NCI-H345 treated with DMSO at 0.1 percent for 48 hours (cell line): ENCODE data around the gene GALNT14.

Experiments used
- DNase-seq: peaks from one replicate; lab custom pipeline; 2025; ENCODE audit not compliant: unreplicated experiment; lab: John Stamatoyannopoulos, UW

Gene GALNT14

DNA sequence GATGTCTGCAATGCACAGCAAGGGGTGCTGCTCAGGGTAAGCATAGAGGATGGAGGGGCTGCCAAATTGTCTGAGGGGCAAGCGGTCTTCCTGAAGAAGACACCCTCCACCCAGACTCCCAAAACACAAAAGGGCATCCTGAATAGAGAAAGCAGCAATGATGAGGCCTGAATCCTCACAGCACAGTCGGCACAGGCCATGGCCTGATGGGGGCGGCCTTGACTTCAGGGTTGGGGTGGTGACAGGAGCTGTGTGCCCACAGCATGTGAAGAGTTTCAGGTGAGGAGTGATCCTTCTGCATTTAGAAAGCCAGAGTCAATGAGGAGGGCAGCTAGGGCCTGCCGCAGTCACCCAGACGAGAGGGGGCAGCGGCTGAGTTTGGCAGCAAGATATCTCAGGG lies 159.4 kb downstream of the GALNT14 start:
- no peak for DNase-seq

DNA sequence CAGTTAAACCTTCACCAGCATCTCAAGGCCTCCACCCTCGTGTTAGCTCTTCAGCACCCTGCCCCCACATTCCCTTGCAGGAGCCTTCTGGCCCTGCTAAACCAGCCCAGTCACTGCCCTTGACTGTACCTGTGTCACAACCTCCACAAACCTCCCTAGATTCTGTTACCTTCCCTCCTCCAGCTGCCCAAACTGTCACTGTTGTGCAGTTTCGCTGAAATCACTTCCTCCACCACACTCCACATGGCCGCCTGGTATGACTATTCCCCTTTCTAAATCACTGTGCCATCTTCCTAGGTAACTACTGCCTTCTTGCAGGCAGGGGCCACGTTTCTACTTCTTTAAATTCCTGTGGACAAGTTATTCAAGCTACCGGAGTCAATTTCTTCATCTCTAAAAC lies 160.2 kb downstream of the GALNT14 start:
- DNase-seq, result no peak

DNA sequence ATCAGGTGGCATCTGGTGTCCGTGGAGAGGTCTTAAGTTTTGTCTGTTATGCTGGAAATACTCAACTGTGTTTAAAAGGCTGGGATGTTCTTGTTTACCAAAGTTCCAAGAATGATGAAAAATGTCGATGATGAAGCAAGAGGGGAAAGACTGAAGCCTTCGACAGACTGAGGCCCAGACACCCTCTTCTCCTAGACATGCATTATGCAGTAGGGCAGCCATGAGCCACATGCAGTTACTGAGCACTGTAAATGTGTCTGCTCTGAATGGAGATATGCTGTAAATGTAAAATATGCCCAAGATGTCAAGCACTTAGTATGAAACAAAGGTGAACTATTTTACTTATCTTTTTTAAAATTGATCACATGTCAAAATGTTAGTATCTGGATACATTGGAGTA lies 163.1 kb downstream of the GALNT14 start:
- no peak for DNase-seq

DNA sequence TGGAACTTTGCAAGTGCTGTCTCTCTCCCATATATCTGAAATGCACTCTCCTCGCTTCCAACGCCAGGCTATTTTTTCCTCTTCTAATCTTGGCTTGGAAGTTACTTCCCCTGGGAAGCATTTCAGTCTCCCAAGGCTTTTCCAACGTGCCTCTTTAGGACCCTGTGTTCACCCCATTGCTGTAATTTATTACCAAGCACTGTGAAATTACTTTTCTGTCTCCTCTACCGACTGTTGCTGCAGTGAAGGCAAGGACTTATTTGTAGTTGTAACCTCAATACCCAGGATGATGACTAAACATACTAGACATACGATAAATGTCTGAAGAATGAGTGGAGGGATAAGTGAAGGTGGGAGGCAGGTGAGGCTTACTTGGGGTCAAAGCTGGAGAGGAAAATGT lies 163.7 kb downstream of the GALNT14 start:
- DNase-seq, result no peak

DNA sequence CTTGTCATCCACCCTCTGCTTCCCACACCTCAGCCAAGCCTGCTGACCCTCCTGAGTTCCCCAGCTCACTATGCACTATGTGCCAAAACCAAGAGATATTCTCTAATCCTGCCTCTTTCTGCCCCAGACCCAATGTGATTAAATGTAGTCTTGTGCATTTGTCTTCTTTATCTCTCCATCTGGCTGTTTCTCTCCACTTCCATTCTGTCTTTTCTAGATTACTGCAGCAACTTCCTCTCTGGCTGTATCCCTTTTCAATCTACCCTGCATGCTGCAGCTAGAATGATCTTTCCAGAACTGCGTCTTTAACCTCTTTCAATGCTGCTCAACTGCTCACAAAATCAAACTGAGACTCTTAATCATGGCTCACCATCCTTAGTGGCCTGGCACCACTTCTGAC lies 164.1 kb downstream of the GALNT14 start:
- DNase-seq, result no peak

DNA sequence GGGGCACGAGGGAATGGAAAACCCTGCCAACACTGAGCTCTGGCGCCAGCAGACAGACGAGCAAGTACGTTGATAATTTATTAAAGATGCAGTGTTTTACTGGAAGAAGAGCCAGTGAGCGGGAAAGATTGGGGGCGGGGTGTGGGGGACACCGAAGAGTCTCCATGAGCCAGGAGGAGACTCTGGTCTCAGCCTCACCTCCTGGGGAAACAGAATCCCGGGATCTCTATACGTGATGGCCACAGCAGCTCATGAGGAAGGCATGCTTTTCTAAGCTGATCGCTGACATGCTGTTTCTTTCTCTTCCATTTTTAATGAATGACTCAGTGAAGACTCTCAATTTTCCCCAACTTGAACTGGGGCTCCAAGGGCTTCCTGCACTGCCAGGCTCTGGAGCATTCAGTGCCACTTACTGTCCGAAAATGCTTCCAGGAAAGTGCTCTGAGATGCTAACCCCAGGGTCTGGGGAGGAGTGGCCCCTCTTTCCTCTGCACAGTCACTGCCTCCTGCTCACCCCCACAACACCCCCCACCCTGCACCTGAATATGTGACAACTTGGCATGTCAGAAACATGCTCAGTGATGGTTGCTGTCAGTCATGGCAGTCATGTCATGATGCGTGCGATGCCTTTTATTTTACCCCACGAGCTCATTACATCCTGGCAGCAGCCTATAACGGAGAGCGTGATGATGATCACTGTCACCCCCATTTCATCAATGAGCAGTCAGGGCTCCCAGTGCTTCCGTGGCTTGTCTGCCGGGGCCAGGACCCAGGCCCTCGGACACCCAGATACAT lies 166.8 kb downstream of the GALNT14 start:
- no peak for DNase-seq

DNA sequence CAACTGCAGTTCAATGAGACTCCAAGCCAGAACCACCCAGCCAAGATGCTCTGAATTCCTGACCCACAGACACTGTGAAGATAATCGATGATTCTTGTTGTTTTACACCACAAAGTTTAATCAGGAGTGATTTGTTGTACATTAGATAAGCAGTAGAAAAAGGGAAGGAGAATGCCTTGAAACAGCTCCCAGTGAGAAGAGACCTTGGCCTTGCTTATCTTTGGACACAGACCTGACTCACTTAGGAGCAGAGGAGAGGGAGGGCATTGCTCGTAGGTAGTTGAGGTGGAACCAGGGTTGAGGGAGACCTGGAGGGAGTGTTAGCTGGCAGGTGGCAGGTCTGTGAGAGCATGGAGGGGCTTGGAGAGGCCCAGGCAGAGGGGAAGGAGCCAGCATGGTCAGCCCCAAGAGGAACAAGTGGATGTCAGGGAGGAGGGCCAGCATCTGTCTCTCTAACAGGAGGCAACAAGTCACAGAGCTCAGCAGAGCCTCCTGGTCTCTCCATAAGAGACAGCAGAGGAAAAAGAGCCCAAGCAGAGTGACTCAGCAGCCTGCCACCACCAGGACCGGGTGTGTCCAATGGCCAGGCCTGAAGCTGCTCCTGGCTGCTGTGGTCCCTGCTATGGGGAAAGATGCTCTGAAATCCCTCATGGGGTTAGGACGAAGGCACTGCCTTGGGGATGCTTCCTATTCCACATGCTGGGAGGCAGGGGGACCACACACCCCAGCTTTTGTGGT lies 169.4 kb downstream of the GALNT14 start:
- no peak for DNase-seq

DNA sequence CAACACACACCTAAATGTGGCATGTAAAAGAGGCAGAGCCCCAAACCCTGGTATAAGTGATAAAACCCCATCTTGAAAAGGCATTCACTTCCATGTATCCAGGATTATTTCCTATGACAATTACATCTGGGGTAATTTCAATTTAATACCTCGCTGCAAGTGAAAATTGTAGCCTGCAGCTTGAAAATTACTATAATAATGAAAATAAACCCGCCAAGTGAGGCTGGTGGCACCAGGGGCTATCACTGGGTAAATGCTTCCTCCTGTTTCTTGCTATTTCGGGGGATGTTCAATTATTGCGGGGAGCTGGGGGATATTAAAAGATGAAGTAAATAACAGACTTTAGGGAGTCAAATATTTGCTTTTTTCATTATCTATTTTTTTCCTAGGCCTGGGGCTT lies 171.5 kb downstream of the GALNT14 start:
- no peak for DNase-seq

DNA sequence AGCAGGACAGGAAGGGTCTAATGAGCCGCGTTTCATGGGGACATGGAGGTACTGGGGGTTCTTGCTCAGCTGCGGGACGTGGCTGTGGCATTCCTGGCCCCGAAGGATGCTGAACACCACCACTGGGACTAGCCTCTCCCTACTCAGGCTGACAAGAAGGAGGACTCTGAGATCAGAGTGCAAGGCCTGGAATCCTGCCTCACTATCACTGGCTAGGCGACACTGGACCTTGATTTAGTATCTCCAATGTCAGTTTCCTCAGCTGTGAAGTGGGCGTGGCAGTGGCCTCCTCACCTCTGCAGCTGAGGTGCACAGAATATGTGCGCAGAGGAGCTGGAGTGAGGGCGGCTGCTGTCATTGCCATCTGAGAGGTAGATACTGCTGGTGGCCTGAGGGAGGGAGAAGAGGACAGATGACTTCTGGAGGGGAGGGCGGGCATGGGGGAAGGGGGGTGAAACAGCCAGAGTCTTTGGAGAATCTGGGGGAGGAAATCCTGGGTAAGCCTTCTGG lies 173.2 kb downstream of the GALNT14 start:
- DNase-seq, result no peak

DNA sequence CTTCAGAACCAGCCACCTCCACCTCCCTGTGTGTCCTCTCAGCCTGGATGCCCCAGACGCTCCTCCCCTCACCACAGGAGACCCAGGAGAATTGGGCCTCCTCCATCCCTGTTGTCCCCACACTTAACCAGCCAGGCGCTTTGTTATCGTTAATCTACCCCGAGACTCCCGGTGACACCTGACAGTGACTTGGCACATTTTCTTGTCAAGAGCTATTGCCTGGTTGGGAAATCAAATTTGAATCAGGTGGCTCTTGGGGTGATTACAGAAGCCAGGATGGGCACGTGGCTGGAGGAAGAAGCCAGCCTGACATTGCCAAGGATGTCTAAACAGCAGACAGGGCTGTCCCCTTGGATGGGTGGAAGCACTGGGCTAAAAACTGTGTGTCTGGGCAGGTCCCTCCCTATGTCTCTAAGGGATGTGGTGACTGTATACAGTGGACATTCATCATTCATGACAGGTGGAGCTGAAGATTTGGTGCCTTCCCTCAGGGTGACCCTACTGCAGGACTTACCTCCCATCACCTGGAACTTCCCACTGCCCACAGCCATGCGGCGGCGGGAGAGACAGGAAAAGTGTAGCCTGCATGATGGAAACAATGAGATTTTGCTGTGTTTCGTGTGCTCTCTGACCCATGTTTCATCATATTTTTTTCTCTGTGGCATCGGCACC lies 173.8 kb downstream of the GALNT14 start:
- peak; percentile 78 for DNase-seq

DNA sequence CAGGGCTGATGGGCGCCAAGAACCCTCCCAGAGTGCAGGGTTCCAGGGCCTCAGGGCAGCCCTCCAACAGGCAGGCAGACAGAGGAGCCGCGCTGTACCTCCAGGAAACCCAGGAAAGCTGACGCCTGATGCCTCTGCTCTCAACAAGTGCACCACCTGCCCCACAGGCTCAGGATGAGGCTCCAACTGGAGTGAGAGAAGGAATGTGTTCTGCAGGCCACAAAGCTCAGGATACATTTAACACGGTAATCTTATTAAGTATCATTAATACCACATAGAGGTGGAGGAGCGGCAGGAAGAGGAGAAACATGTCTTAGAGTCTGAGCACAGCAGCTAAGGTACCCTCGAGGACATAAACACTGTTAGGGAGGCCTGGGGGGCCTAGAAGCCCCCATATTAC lies 175.1 kb downstream of the GALNT14 start:
- no peak for DNase-seq

DNA sequence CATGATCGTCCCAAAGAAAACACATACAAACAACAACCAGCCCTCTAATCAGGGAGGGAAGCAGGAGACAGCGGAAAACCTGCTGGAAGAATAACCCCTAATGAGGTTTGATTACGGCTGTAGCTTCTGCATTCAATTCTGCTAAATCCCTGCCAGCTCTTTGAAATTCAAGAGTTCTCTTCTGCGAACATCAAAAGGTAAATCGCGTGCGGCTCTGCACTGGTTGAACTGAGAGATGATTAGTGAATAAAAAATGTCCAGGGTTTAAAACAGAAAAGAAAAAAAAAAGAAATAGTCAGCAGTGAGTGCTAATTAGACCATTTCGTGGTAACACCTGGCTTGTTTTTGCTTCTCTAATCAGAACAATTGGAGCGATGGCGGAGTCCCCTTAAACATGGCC lies 178.0 kb downstream of the GALNT14 start:
- DNase-seq, result no peak

DNA sequence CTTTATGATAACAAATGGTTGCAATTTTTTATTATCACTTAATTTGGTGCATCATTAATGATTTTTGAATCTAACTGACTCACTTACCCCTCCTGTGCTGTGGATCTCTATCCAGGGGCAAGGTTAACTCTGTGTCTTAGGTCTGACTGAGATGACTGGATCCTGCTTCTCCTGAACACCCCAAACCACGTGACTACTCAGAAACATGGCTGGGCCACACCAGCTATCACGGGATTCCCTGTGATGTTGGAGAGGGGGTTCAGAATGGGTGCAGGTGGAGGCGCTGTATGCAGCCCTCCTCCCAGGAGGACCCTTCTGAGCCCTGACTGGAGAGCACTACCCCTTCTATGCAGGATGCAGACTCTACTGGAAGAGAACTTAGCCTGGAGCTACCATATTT lies 178.6 kb downstream of the GALNT14 start:
- no peak for DNase-seq

DNA sequence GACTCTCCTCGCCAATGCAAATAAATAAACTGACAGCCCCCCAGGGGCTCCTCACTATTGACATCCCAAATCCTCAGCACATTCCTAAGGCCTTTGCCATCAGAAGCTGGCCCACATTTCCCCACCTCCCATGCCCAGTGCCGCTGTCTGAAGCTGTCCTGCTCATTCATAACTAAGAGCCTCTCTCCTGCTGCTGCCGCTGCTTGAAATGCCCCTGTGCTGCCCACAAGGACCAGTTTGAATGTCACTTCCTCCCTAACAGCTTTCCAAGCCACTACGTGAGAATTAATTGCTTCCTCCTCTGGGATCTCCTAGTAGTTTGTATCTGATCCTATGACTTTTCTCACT lies 179.3 kb downstream of the GALNT14 start:
- no peak for DNase-seq

DNA sequence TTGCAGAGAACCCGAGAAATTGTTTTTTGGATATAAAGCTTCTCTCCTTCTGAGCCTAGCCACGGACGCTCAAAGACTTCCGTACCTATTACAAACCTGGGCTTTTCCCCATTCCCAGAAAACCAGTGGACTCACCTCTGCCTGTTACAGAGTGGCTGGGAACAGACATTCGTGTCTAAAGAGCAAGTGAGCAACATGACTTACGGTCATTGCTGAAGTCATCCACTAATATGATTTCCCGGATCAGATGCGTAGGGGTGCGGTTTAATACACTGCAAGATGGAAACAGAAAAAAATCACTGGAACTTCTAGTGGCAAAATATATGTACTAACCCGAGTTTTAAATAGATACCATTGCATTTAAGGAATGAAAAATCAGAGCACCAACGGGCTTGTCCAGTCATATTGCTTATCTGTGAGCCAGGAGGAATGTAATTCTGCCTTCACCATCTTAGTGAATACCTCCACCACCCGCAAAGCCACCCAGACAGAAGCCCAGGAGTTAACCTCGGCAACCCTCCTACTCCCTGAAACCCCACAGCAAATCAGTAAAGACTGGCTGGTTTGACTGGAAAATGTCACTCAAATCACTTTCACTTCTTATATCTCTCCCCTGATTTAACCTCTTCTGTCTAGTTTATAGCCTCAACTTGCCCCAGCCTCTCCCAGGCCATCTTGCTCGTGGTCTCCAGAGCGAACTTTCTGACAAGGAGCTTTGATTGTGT lies 179.9 kb downstream of the GALNT14 start:
- no peak for DNase-seq

DNA sequence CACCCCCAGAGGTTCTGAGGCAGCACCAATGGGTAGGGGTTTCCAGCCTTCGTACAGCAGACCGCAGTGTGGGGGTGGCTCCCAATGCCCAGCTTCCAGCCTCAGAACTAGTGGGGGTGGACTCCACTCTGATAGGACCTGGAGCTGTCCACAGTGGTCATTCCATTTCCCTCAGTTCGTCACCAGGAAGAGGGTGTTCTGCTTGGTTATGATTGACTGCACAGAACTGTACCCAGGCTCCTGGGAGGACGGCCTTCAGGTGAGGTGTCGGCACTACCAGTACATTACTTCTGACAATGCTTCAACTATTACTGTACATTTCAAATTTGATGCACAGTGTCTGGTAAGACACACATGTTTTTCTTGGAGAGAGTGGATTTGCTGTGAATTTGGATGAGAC lies 180.6 kb downstream of the GALNT14 start:
- no peak for DNase-seq

DNA sequence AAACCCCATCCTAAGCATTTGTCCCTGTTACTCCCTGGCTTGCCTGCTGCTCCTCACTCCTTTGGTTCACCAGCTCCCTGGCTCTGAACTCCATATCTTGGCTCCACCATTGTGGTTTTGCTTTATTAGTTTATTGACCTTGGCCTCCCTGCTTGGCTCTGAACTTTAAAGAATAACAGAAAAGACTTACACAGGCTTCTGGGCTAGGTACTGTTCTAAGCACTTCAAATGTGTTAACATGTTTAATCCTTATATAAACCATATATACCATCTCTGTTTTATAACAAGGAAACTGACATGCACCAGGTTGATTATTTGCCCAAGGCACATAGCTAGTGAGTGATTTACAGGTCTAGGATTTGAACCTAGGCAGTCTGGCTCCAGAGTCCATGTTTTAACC lies 181.2 kb downstream of the GALNT14 start:
- DNase-seq, result no peak

DNA sequence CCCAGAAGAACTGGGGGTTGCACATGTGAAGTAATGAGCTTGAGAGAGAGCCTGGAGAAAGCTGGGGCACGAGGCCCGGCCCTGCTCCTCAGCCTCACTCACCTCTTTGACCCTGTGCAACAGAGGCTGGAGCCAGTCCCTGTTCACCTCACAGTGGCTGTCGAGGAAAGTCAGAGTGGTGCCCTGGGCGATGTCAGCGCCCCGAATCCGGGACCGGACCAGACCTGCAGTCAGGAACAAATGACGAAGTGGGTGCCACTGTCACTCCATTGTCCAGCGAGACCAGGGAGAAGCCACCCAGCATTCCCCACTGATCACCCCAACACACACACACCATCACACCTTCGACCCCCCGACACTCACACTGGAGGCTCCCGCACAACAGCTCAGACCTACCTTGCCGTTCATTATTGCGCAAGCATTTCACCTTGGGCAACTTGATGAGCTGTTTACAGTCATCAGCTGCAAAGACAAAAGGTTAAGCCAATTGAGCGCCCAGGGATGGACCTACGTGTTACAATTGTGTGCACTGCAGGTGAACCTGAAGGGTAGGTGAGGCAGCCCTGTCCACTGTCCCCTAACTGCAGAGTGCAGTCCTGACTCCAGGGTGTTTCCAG lies 182.6 kb downstream of the GALNT14 start:
- DNase-seq, result no peak

DNA sequence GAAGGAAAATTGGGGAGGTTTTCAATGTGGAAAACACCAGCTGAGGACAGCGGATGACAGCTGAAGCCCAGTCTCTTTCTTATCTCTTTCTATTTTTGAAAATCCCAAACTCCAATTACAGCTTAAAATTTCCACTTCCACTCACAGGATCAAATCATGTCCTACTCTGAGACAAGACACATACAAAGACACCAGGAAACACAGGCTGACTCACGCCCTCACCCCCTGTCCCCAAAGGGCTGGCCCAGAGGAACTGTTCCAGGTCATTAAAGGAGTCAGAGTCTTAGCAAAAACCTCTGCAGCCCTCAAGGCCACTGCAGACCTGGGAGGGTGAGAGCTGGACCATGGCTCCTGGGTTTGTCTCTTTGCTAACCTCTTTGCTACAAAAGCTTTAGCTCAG lies 187.9 kb downstream of the GALNT14 start:
- no peak for DNase-seq

DNA sequence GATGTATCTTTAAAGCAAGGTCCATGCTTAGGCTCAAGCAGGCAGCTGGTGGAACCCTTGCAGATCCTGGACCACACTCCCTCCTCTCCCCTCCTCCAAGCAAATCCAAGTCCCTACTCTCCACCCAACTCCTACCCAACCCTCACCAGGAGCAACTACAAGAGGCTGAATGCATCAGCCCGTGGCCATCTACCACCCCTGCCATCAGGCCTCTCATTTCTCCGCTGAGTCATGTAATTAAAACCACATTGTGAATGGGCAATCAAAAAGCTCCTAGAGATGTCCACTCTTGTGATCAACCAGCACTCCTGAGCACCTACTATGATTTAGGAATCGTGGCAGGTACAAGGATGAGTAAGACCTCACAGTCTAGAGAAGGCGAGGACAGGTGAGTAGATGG lies 188.8 kb downstream of the GALNT14 start:
- DNase-seq, result no peak

DNA sequence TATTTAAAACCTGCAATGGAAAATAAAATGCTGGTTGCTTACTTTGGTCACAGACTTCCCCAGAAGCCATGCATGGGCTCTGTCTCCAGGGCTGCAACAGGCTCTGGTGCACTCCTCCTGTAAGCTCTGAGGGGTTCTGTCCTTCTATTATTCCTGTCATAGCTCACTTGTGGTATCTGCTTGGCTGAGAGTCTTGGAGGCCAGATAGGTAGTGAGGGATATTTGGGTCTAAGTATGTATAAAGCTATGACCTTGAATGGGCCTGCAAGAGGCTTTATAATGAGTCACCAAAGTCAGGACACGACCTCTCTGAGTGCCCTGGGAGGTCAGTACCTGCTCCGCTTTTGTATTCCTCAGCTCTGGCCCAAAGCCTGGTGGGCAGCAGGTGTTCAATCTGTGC lies 189.4 kb downstream of the GALNT14 start:
- no peak for DNase-seq
